ENCODE results near the gene TP53I13.

The TP53I13 gene

GRCh38 chr17:29590411-29591145, 22.1 kb downstream of the TP53I13 start:
- no peak for TF ChIP-seq GATA3 (IDR thresholded peaks at IDR 0.05; ENCODE audit: low read depth, low read length)
- no peak for TF ChIP-seq GATA2 (IDR thresholded peaks at IDR 0.05; ENCODE audit: low read depth, low read length)

GRCh38 chr17:29591146-29591736, 22.7 kb downstream of the TP53I13 start:
- TF ChIP-seq GATA2 (IDR thresholded peaks at IDR 0.05; ENCODE audit: low read depth, low read length) (no peak), GATA3 (IDR thresholded peaks at IDR 0.05; ENCODE audit: low read depth, low read length) (no peak)

GRCh38 chr17:29591737-29592608, 23.5 kb downstream of the TP53I13 start:
- TF ChIP-seq GATA2 (IDR thresholded peaks at IDR 0.05; ENCODE audit: low read depth, low read length) (no peak), GATA3 (IDR thresholded peaks at IDR 0.05; ENCODE audit: low read depth, low read length) (no peak)

- TF ChIP-seq GATA2 (IDR thresholded peaks at IDR 0.05; ENCODE audit: low read depth, low read length), result no peak
- no peak for TF ChIP-seq GATA3 (IDR thresholded peaks at IDR 0.05; ENCODE audit: low read depth, low read length)
These were observed 24.5 kb downstream of the TP53I13 start, which contains the start of gene ANKRD13B for GRCh38 chr17:29592850-29593551. Gene ANKRD13B, plus strand, starts transcription at chr17:29593132. Its CDS starts 490 bp downstream, at chr17:29593622.

- TF ChIP-seq GATA3 (IDR thresholded peaks at IDR 0.05; ENCODE audit: low read depth, low read length) (no peak), GATA2 (IDR thresholded peaks at IDR 0.05; ENCODE audit: low read depth, low read length) (no peak)
These were observed 25.4 kb downstream of the TP53I13 start for GRCh38 chr17:29593591-29594518.

- TF ChIP-seq GATA3 (IDR thresholded peaks at IDR 0.05; ENCODE audit: low read depth, low read length), result no peak
- TF ChIP-seq GATA2 (IDR thresholded peaks at IDR 0.05; ENCODE audit: low read depth, low read length), result no peak
These were observed 26.1 kb downstream of the TP53I13 start for GRCh38 chr17:29594519-29595090.

- no peak for TF ChIP-seq GATA3 (IDR thresholded peaks at IDR 0.05; ENCODE audit: low read depth, low read length)
- no peak for TF ChIP-seq GATA2 (IDR thresholded peaks at IDR 0.05; ENCODE audit: low read depth, low read length)
These were observed 26.8 kb downstream of the TP53I13 start for GRCh38 chr17:29595107-29595942.

- no peak for TF ChIP-seq GATA2 (IDR thresholded peaks at IDR 0.05; ENCODE audit: low read depth, low read length)
- TF ChIP-seq GATA3 (IDR thresholded peaks at IDR 0.05; ENCODE audit: low read depth, low read length), result no peak
These were observed 27.7 kb downstream of the TP53I13 start for GRCh38 chr17:29595943-29596774.

GRCh38 chr17:29596811-29597210, 28.3 kb downstream of the TP53I13 start:
- TF ChIP-seq GATA2 (IDR thresholded peaks at IDR 0.05; ENCODE audit: low read depth, low read length) (no peak), GATA3 (IDR thresholded peaks at IDR 0.05; ENCODE audit: low read depth, low read length) (no peak)

- TF ChIP-seq GATA3 (IDR thresholded peaks at IDR 0.05; ENCODE audit: low read depth, low read length), result no peak
These were observed 29.1 kb downstream of the TP53I13 start for GRCh38 chr17:29597361-29598172.
